Measurements from ENCODE around the gene KLK1.
"Not testable (repeated sequence)": the region's sequence is repeated elsewhere in the genome, so short reads cannot be mapped to it uniquely, and the experiment has no call there.

KLK1 gene

GRCh38 chr19:50776131-50776530 lies 47.5 kb downstream of the KLK1 start:
- H4K20me1 ChIP-seq (ENCODE audit: insufficient read depth, low read length), result no peaks in the 10 kb centered on the region
- no peak for TF ChIP-seq CTCF (IDR thresholded peaks at IDR 0.05; ENCODE audit: low read depth, low read length)
- no peak for TF ChIP-seq EZH2phosphoT487 (IDR thresholded peaks at IDR 0.05; ENCODE audit: low read depth)
- H3K4me2 ChIP-seq (ENCODE audit: low read length), result no peak overlapping the region
- H3K79me2 ChIP-seq (ENCODE audit: low read length), result no peaks in the 10 kb centered on the region
- H3K4me1 ChIP-seq (ENCODE audit: low read length), result no peaks in the 10 kb centered on the region
- H3K9me3 ChIP-seq (ENCODE audit: insufficient read depth, low read length), result no peaks in the 10 kb centered on the region
- H3K27ac ChIP-seq (ENCODE audit: low read length), result no peak overlapping the region
- H3K9ac ChIP-seq (ENCODE audit: low read length), result no peak overlapping the region
- H2AFZ ChIP-seq (ENCODE audit: low read depth, low read length), result no peak overlapping the region
- H3K4me3 ChIP-seq (ENCODE audit: low read length), result no peak overlapping the region
- H3K36me3 ChIP-seq (replicated peaks; ENCODE audit: low read depth, low read length), result no peaks in the 10 kb centered on the region
- 0 out of 2 replicates have a peak, but pooled peaks cover 4% of the 10 kb centered on the region for H3K27me3 ChIP-seq (ENCODE audit: low read depth, low read length)

GRCh38 chr19:50773454-50773853 lies 50.1 kb downstream of the KLK1 start:
- H3K4me2 ChIP-seq (ENCODE audit: low read length); H3K4me1 ChIP-seq (ENCODE audit: low read length); H3K27me3 ChIP-seq (ENCODE audit: low read depth, low read length); H3K79me2 ChIP-seq (ENCODE audit: low read length); H3K27ac ChIP-seq (ENCODE audit: low read length); H3K9ac ChIP-seq (ENCODE audit: low read length); H2AFZ ChIP-seq (ENCODE audit: low read depth, low read length); H3K4me3 ChIP-seq (ENCODE audit: low read length); H4K20me1 ChIP-seq (ENCODE audit: insufficient read depth, low read length); H3K9me3 ChIP-seq (ENCODE audit: insufficient read depth, low read length); H3K36me3 ChIP-seq (replicated peaks; ENCODE audit: low read depth, low read length): not testable (repeated sequence)

GRCh38 chr19:50772912-50773311 lies 50.7 kb downstream of the KLK1 start:
- H3K4me1 ChIP-seq (ENCODE audit: low read length); H3K36me3 ChIP-seq (replicated peaks; ENCODE audit: low read depth, low read length); H3K27ac ChIP-seq (ENCODE audit: low read length); H3K4me3 ChIP-seq (ENCODE audit: low read length); H3K79me2 ChIP-seq (ENCODE audit: low read length); H3K27me3 ChIP-seq (ENCODE audit: low read depth, low read length); H3K9me3 ChIP-seq (ENCODE audit: insufficient read depth, low read length); H3K9ac ChIP-seq (ENCODE audit: low read length); H4K20me1 ChIP-seq (ENCODE audit: insufficient read depth, low read length): not testable (repeated sequence)
- 0 out of 2 replicates have a peak overlapping the region, but pooled peaks have one; percentile 23 for H3K4me2 ChIP-seq (ENCODE audit: low read length)
- H2AFZ ChIP-seq (ENCODE audit: low read depth, low read length), result peak overlapping the region; percentile 34; the same call in 1 of the 2 replicates

- Histone ChIP-seq H3K4me1 (ENCODE audit: low read length) (no peaks in the 10 kb centered on the region), H4K20me1 (ENCODE audit: insufficient read depth, low read length) (no peaks in the 10 kb centered on the region), H3K9ac (ENCODE audit: low read length) (no peak overlapping the region), H3K27me3 (ENCODE audit: low read depth, low read length) (0 out of 2 replicates have a peak, but pooled peaks cover under 1% of the 10 kb centered on the region), H2AFZ (ENCODE audit: low read depth, low read length) (peak overlapping the region; percentile 34; the same call in 1 of the 2 replicates), H3K36me3 (replicated peaks; ENCODE audit: low read depth, low read length) (no peaks in the 10 kb centered on the region), H3K79me2 (ENCODE audit: low read length) (no peaks in the 10 kb centered on the region), H3K4me2 (ENCODE audit: low read length) (peak overlapping the region; percentile 23; the same call in 1 of the 2 replicates), H3K4me3 (ENCODE audit: low read length) (no peak overlapping the region), H3K27ac (ENCODE audit: low read length) (no peak overlapping the region), H3K9me3 (ENCODE audit: insufficient read depth, low read length) (no peaks in the 10 kb centered on the region)
- TF ChIP-seq EZH2phosphoT487 (IDR thresholded peaks at IDR 0.05; ENCODE audit: low read depth), result no peak
- TF ChIP-seq CTCF (IDR thresholded peaks at IDR 0.05; ENCODE audit: low read depth, low read length), result no peak
Observed at GRCh38 chr19:50772476-50772875, 51.1 kb downstream of the KLK1 start.

GRCh38 chr19:50770888-50771287 lies 52.7 kb downstream of the KLK1 start:
- H2AFZ ChIP-seq (ENCODE audit: low read depth, low read length), result no peak overlapping the region
- TF ChIP-seq EZH2phosphoT487 (IDR thresholded peaks at IDR 0.05; ENCODE audit: low read depth) (no peak), CTCF (IDR thresholded peaks at IDR 0.05; ENCODE audit: low read depth, low read length) (no peak)
- no peak overlapping the region for H3K4me3 ChIP-seq (ENCODE audit: low read length)
- no peak overlapping the region for H3K4me2 ChIP-seq (ENCODE audit: low read length)
- no peaks in the 10 kb centered on the region for H3K27me3 ChIP-seq (ENCODE audit: low read depth, low read length)
- H3K4me1 ChIP-seq (ENCODE audit: low read length), result no peaks in the 10 kb centered on the region
- H4K20me1 ChIP-seq (ENCODE audit: insufficient read depth, low read length), result no peaks in the 10 kb centered on the region
- no peaks in the 10 kb centered on the region for H3K9me3 ChIP-seq (ENCODE audit: insufficient read depth, low read length)
- H3K79me2 ChIP-seq (ENCODE audit: low read length), result no peaks in the 10 kb centered on the region
- H3K27ac ChIP-seq (ENCODE audit: low read length), result no peak overlapping the region
- no peaks in the 10 kb centered on the region for H3K36me3 ChIP-seq (replicated peaks; ENCODE audit: low read depth, low read length)
- no peak overlapping the region for H3K9ac ChIP-seq (ENCODE audit: low read length)

GRCh38 chr19:50770164-50770563 lies 53.4 kb downstream of the KLK1 start, which contains the start of gene GPR32:
Gene GPR32, plus strand, starts transcription at chr19:50770464. Its CDS starts 137 bp downstream, at chr19:50770601.
- H3K27ac ChIP-seq (ENCODE audit: low read length); H4K20me1 ChIP-seq (ENCODE audit: insufficient read depth, low read length); H2AFZ ChIP-seq (ENCODE audit: low read depth, low read length); H3K79me2 ChIP-seq (ENCODE audit: low read length); H3K36me3 ChIP-seq (replicated peaks; ENCODE audit: low read depth, low read length); H3K27me3 ChIP-seq (ENCODE audit: low read depth, low read length); H3K4me1 ChIP-seq (ENCODE audit: low read length); H3K4me2 ChIP-seq (ENCODE audit: low read length); H3K9ac ChIP-seq (ENCODE audit: low read length); H3K9me3 ChIP-seq (ENCODE audit: insufficient read depth, low read length); H3K4me3 ChIP-seq (ENCODE audit: low read length): not testable (repeated sequence)
